HUES64 (cell line): Measurements from ENCODE around the gene CX3CL1.
"Not testable (repeated sequence)": the region's sequence is repeated elsewhere in the genome, so short reads cannot be mapped to it uniquely, and the experiment has no call there.

Experiments
- H3K27ac ChIP-seq: 2 replicates; pipeline ENCODE4 v1.7.0; 2013; ENCODE audit warnings: low read depth, low read length, inconsistent platforms
- H3K27me3 ChIP-seq: 2 replicates; pipeline ENCODE4 v1.6.1; 2013; ENCODE audit warnings: mild to moderate bottlenecking, low read length; ENCODE audit not compliant: insufficient read depth
- H3K36me3 ChIP-seq: 2 replicates; pipeline ENCODE4 v1.6.1; 2013; ENCODE audit warnings: mild to moderate bottlenecking, low read length; ENCODE audit not compliant: insufficient read depth
- H3K4me1 ChIP-seq: 2 replicates; pipeline ENCODE4 v1.6.1; 2013; ENCODE audit warnings: mild to moderate bottlenecking, low read length, moderate library complexity; ENCODE audit not compliant: insufficient read depth
- H3K4me3 ChIP-seq: 2 replicates; pipeline ENCODE4 v1.5.1; 2013; ENCODE audit warnings: mild to moderate bottlenecking, low read length, moderate library complexity
- H3K9ac ChIP-seq: 2 replicates; pipeline ENCODE4 v1.6.1; 2013; ENCODE audit warnings: mild to moderate bottlenecking, low read depth, low read length
- H3K9me3 ChIP-seq: 2 replicates; pipeline ENCODE4 v1.6.1; 2013; ENCODE audit warnings: low read depth, low read length; ENCODE audit not compliant: insufficient read depth
- WGBS: fragments of 150-250, 120-280 bp; methylation state at CpG from one replicate; pipeline ENCODE4 v1.1.7; 2013; ENCODE audit warnings: missing lambda C conversion rate; 5-methylcytosine and 5-hydroxymethylcytosine counted together

CX3CL1 gene

GRCh38 chr16:57374925-57375465, 2.7 kb downstream of the CX3CL1 start:
- H3K9me3 ChIP-seq, H3K9ac ChIP-seq, H3K27me3 ChIP-seq, H3K27ac ChIP-seq, H3K4me3 ChIP-seq, H3K36me3 ChIP-seq: not testable (repeated sequence)
- 91% methylated on average over 8 of the region's 8 CpGs for WGBS
- H3K4me1 ChIP-seq = peaks cover 22% of the 10 kb centered on the region

GRCh38 chr16:57376313-57376818, 4.1 kb downstream of the CX3CL1 start:
- WGBS = 89% methylated on average over 3 of the region's 3 CpGs
- H3K4me3 ChIP-seq = no peak overlapping the region
- H3K4me1 ChIP-seq = peaks cover 22% of the 10 kb centered on the region
- H3K27ac ChIP-seq = no peak overlapping the region
- no peaks in the 10 kb centered on the region for H3K9me3 ChIP-seq
- H3K9ac ChIP-seq = no peak overlapping the region
- no peaks in the 10 kb centered on the region for H3K27me3 ChIP-seq
- no peaks in the 10 kb centered on the region for H3K36me3 ChIP-seq

GRCh38 chr16:57377080-57377841, 5.0 kb downstream of the CX3CL1 start:
- no peaks in the 10 kb centered on the region for H3K9me3 ChIP-seq
- WGBS = 56% methylated on average over 5 of the region's 5 CpGs
- H3K27me3 ChIP-seq = no peaks in the 10 kb centered on the region
- H3K27ac ChIP-seq = 0 out of 2 replicates have a peak overlapping the region, but pooled peaks have one; percentile 4
- peak overlapping the region; percentile 52; the same call in 1 of the 2 replicates for H3K9ac ChIP-seq
- H3K36me3 ChIP-seq = no peaks in the 10 kb centered on the region
- peaks cover 22% of the 10 kb centered on the region for H3K4me1 ChIP-seq
- no peak overlapping the region for H3K4me3 ChIP-seq

- Histone ChIP-seq H3K9me3 (no peaks in the 10 kb centered on the region), H3K27ac (no peak overlapping the region), H3K36me3 (no peaks in the 10 kb centered on the region), H3K27me3 (no peaks in the 10 kb centered on the region), H3K4me1 (peaks cover 7% of the 10 kb centered on the region; the same call in 1 of the 2 replicates), H3K4me3 (no peak overlapping the region), H3K9ac (no peak overlapping the region)
- 92% methylated on average over 10 of the region's 10 CpGs for WGBS
These were observed 7.3 kb downstream of the CX3CL1 start for GRCh38 chr16:57379579-57379978.

- WGBS = 93% methylated on average over 8 of the region's 8 CpGs
- Histone ChIP-seq H3K27me3 (no peaks in the 10 kb centered on the region), H3K4me1 (peaks cover 7% of the 10 kb centered on the region; the same call in 1 of the 2 replicates), H3K36me3 (no peaks in the 10 kb centered on the region), H3K9ac (no peak overlapping the region), H3K4me3 (no peak overlapping the region), H3K9me3 (no peaks in the 10 kb centered on the region), H3K27ac (no peak overlapping the region)
These were observed 8.6 kb downstream of the CX3CL1 start for GRCh38 chr16:57380671-57381462.

- Histone ChIP-seq H3K9me3 (no peaks in the 10 kb centered on the region), H3K4me1 (peaks cover 13% of the 10 kb centered on the region; the same call in 1 of the 2 replicates), H3K9ac (no peak overlapping the region), H3K36me3 (no peaks in the 10 kb centered on the region), H3K27ac (no peak overlapping the region), H3K27me3 (no peaks in the 10 kb centered on the region), H3K4me3 (no peak overlapping the region)
- WGBS = 93% methylated on average over 35 of the region's 35 CpGs
These were observed 9.7 kb downstream of the CX3CL1 start for GRCh38 chr16:57381791-57382534.

- Histone ChIP-seq H3K9ac (no peak overlapping the region), H3K9me3 (no peaks in the 10 kb centered on the region), H3K4me1 (peaks cover 7% of the 10 kb centered on the region; the same call in 1 of the 2 replicates), H3K4me3 (no peak overlapping the region), H3K27me3 (no peaks in the 10 kb centered on the region), H3K36me3 (no peaks in the 10 kb centered on the region), H3K27ac (no peak overlapping the region)
- 93% methylated on average over 16 of the region's 16 CpGs for WGBS
These were observed 10.4 kb downstream of the CX3CL1 start for GRCh38 chr16:57382535-57383275.

GRCh38 chr16:57383276-57384247, 11.3 kb downstream of the CX3CL1 start:
- Histone ChIP-seq H3K9me3 (no peaks in the 10 kb centered on the region), H3K27ac (no peak overlapping the region)

GRCh38 chr16:57384248-57385070, 12.2 kb downstream of the CX3CL1 start:
- no peaks in the 10 kb centered on the region for H3K36me3 ChIP-seq
- peaks cover 6% of the 10 kb centered on the region; the same call in 1 of the 2 replicates for H3K4me1 ChIP-seq
- H3K9me3 ChIP-seq = no peaks in the 10 kb centered on the region
- H3K9ac ChIP-seq = no peak overlapping the region
- H3K4me3 ChIP-seq = no peak overlapping the region
- peaks cover 3% of the 10 kb centered on the region; the same call in 1 of the 2 replicates for H3K27me3 ChIP-seq
- no peak overlapping the region for H3K27ac ChIP-seq
- 88% methylated on average over 10 of the region's 11 CpGs for WGBS

More at GRCh38 chr16:57383276-57384247, 11.3 kb downstream of the CX3CL1 start:
- Histone ChIP-seq H3K36me3 (no peaks in the 10 kb centered on the region), H3K9ac (no peak overlapping the region), H3K4me1 (peaks cover 6% of the 10 kb centered on the region; the same call in 1 of the 2 replicates), H3K4me3 (no peak overlapping the region), H3K27me3 (peaks cover 3% of the 10 kb centered on the region; the same call in 1 of the 2 replicates)
- 71% methylated on average over 8 of the region's 8 CpGs for WGBS
